NCI-H82 treated with DMSO at 0.1 percent for 48 hours (cell line): ENCODE results near the gene GPRC5B.

ENCODE experiments used
- DNase-seq: peaks from one replicate; lab custom pipeline; 2025; ENCODE audit not compliant: unreplicated experiment; lab: John Stamatoyannopoulos, UW

Gene GPRC5B

DNA sequence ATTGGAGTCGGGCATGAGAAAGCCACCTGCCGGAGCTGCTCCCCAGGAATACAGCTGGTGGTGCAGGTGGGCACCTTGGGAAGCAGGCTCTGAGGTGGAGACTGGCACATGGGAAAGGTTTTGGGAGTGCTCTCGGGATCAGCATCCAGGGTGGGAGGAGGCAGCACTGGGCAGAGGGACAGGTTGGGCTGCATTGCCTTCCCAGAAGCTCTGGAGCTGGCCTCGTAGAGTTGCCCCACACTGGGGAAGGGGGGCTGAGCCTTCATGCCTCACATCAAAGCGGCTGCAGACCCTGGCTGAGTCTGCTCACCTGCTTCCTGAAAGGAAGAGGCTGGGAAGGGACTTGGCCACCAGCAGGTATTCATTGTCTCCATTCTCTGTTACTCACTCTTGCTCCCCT, 13.5 kb upstream of the GPRC5B start:
- no peak for DNase-seq

GRCh38 chr16:19896951-19897350, 12.3 kb upstream of the GPRC5B start:
- DNase-seq, result no peak

GRCh38 chr16:19894586-19894985, 9.9 kb upstream of the GPRC5B start:
- no peak for DNase-seq

DNA sequence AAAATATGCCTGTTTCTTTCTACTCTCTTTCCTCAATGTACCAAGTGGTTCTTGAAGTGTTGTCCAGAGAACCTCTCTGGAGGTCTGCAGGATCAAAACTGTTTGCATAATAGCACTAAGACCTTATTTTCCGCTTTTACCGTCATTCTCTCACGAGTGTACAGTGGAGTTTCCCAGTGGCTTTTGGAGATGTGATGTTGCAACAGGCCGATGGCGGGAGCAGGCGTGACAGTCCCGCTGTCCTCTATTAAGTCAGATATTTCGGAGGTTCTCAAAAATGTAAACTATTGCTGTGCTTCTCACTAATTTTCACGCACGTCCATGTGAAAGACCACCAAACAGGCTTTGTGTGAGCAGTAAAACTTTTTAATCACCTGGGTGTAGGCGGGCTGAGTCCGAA, 8.3 kb upstream of the GPRC5B start:
- no peak for DNase-seq

DNA sequence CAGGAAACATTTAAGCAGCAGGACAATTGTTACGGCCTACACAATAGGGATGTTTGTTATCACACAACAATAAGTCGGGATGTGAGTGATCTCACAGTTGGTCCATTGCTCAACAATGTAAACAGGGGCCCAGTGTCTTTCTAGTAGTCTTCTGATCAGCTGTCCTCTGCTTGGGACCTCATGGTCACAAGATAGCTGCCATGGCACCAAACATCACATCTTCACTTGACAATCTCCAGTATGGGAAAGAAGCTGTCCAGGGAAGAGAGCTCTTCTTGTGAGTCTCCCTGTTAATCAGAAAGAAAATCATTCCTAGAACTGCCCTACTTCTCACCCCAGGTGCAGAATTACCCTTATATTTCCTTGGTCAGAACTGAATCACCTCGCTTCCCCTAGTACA, 6.3 kb upstream of the GPRC5B start:
- no peak for DNase-seq

DNA sequence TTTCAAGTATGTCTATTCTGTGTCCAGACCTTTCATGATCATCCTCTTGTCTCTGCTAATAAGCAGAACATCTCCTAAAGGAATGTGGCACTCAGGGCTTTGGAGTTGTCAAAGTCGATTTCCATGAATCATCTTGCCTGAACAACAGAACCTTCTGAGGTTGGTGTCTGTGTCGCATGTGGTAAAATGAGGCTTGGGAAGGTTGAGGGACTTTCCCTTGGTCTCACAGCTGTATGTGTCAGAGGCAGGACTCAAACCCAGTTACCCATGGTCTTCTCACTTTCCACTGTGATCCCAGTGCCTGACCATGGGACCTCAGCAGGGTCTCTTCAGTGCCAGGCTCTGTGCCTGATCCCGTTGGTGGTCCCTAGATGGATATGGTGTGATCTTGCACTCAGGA, 4.2 kb upstream of the GPRC5B start:
- no peak for DNase-seq

DNA sequence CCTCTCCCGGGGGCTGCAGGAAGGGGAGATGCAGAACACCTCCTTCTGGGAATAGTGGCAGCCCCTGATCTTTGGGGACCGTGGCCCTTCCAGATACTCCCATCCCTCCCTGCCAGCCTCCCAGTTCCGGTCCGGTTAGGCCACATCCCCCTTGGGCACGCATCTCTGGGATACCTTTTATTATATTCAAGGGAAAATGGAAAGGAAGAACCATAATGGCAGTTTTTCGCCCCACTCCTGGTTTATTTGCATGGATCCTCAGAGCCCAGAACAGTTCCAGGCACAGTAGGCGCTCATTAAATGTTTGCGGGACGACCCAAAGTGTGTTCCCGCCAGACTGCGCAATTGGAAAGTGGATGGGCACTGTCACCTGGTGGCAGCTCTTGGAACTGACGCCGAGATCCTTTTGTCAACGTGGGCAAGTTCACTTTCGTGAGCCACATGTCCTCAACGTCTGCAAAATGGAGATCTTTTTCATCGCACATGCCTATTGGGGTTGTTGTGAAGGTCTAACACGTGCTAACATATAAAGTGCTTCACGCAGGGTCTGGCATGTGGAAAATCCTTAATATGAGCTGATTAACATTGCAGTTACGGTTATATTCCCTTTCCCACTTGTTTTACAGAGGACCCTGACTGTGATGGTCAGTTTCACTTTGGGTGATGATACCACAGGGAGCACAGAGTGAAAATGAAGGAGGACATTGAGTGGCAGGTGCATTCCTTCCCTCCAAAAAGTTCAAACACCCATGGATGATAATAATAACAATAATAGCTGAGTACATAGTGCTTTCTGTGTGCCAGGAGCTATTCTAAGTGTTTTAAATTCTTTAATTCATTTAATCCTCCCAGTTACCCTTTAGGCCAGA, 1.7 kb upstream of the GPRC5B start:
- peak; percentile 40 for DNase-seq

DNA sequence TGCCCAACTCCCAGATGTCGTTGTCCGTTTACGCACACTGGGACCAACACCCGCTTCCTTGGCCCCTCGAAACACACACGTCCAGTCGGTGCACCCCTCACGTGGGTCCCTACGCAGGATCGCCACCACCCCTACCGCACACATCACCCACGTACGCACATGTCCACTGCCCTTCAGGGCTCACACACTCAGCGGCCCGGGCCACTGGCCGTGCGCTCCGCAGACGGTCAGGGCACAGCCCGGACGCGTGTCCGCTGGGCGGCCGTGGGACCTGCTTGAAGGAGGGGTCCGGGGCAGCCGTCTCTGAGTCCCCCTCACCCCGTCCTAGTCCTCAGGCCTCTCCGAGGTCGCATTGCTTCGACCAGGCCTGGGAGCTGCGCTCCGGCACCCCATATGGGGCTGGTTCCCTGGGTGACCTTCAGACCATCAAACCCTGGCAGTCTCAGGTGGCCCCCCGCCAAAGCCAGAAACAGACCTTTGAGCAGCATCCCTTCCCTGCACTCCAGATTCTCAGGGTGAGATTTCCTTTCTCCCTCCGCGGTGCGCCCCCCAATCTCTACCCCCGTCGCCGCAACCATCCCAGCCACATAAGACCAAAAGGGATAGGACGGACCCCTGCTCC, 914 bp upstream of the GPRC5B start:
- no peak for DNase-seq

- no peak for DNase-seq
Measured at GRCh38 chr16:19883966-19884485, 622 bp downstream of the GPRC5B start.

- no peak for DNase-seq
Measured at GRCh38 chr16:19883296-19883965, 1.2 kb downstream of the GPRC5B start.

DNA sequence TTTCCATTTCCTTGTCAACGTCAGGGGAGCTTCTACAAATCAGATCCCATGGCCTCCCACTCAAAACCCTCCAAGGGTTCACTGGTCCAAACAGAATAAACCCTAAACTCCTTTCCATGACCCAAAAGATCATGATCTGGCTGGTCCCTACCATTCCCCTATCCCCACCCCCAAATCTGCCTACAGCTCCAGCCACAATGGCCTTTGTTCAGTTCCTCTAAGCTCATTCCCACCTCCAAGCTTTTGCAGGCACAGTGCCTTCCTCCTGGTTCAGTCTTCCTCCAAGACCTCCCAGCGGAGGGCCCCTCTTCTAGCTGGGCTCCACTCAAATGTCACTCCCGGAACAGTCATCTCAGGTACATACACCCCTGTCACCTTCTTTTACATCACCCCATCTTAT, 2.0 kb downstream of the GPRC5B start:
- DNase-seq, result no peak

- DNase-seq, result no peak
Measured at GRCh38 chr16:19882186-19882585, 2.5 kb downstream of the GPRC5B start.

- no peak for DNase-seq
Measured at GRCh38 chr16:19881783-19882182, 2.9 kb downstream of the GPRC5B start.

DNA sequence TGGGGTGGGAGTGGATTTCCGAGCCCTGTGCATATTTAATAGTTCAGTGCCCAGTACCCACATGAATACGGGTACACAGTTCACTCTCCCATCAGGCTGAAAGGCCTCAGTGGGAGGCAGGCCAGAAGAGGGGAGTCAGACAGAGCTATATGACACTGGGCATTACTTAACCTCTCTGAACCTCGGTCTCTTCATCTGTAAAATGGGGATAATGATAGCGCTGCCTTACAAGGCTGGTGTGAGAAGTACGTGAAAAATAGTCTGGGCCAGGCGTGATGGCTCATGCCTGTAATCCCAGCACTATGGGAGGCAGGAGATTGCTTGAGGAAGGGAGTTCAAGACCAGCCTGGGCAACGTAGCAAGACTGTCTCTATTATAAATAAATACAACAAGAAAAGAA, 3.6 kb downstream of the GPRC5B start:
- DNase-seq, result no peak

DNA sequence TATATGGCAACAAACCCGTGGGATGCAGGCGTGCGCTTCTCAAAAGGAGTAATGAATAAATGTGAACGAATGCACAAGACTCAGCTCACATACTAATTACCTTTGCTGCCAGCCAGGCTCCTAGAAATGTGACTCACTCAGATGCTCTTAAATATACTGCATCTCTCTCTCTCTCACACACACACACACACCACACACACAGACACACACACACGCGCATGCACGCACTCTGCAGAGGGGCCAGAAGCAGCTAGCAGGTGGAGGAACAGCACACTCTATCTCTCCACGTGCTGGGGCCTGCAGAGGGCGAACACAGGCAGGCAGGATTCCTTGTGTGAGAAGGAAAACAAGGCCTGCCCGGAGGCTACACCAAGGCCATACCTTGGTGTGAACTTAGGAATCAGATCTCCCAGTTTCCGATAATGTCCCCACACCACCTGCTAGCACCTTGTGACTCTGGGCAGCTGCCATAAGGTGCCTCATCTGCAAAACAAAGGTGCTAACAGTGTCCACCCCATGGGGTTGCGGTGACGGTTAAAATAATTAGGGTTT, 5.3 kb downstream of the GPRC5B start:
- DNase-seq, result no peak

GRCh38 chr16:19878757-19879156, 5.9 kb downstream of the GPRC5B start:
- no peak for DNase-seq

DNA sequence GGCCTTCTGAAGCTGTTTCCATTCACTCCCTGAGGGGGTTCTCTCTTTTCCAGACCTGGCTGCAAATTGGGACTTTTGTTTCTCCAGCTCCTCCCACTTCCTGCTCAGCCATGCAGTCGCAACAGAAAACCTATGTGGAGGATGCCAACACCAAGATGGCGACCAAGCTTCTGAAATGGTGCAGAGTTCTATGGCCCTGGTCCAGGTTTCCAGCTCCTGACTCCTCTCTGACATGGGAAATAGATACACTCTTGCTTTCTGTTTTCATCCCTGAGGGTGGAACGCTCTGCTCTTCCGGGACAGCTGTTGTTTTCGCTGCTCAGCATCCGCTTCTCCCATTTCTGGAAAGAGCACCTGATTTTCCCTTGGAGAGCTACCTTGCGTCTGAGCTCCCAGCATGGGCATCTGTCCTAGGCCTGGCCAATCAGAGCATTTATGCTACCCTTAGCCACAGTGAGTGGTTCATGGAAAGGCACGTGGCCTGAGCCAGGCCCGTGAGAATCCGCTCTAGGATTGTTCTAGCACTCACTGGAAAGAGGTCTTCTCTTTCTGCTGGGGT, 8.1 kb downstream of the GPRC5B start:
- DNase-seq, result no peak

DNA sequence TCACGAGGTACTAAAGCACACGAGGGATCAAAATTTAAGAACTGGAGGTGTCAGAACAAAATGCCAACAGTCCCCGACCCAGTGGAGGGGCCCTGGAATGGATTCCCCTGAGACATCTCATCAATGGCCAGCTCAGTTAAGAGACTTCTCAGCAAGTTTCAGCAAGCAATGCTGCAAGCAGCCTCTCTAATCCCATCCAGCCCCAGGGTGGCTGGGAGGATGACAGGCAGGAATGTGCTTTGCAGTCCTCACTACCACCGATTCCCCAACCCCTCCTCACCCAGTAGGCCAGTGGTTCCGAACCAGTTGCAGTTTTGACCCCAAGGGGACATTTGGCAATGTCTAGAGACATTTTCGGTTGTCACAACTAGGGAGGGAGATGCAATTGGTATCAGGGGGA, 8.7 kb downstream of the GPRC5B start:
- no peak for DNase-seq

GRCh38 chr16:19874851-19875546, 9.6 kb downstream of the GPRC5B start:
- no peak for DNase-seq

DNA sequence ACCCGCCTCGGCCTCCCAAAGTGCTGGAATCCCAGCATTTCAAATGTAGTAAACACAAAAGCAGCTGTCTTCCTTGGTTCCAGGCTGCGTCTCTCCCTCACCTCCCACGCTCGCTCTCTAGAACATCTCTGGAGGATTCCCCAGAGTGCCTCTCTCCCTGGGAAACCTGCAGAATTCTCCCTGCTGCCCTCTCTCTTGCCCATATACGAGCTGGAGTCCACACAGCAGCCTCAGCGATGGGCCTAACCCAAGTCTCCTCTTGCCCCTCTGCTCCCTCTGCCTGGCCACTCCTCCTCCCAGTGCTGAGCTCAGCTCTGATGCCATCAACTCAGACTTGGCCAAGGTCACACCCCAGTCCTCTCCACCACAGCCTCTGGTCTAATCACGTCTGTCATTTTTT, 10.6 kb downstream of the GPRC5B start:
- DNase-seq, result no peak

- DNase-seq, result no peak
Measured at GRCh38 chr16:19872935-19873334, 11.7 kb downstream of the GPRC5B start.
